GM19468 (cell line): ENCODE results near the gene MRC1.

ENCODE experiments used
- ATAC-seq: cut with Tn5 transposase; IDR thresholded peaks from one replicate; pipeline ENCODE4 v1.9.1; 2021; ENCODE audit warnings: mild to moderate bottlenecking, moderate library complexity, moderate number of reproducible peaks; ENCODE audit not compliant: unreplicated experiment; ENCODE audit errors: extremely low read depth

The MRC1 gene

DNA sequence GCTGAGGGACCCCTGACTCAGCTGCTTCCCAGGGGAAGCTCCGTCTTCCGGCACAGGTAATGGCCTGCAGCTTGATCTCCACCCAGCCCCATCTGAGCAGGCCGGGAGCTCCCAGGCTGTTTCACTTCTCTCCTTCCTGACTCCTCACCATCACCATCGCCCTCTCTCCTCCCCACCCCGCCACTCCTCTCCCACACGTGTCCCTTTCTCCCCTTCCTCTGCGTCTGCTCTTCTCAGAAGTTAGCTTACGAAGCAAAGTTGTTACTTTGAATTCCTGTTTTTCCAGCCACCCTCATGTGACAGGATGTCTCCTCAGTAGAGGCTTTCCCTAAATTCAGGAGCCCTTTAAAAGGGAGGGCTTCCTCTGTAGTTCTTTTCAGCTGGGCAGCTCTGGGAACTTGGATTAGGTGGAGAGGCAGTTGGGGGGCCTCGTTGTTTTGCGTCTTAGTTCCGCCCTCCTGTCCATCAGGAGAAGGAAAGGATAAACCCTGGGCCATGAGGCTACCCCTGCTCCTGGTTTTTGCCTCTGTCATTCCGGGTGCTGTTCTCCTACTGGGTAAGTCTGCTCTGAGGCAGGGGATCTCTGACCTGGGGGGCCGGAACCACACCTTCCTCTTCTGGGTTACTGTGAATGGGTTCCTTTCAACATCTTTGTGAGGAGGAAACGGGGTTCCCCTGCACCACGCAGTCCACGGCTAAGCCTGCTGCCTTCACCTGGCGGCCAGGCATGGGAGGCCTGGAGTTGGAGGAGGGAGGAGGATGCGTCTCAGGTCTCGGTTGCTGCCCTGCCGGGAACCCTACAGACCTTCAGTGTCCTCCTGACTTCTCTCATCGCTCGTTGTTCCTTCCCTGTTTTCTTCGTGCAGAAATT is at the start of gene MRC1:
Gene MRC1, plus strand, starts transcription at position 378 of the 871 bp plus-strand sequence. Its CDS starts 118 bp downstream, at position 496.
- no peak for ATAC-seq

DNA sequence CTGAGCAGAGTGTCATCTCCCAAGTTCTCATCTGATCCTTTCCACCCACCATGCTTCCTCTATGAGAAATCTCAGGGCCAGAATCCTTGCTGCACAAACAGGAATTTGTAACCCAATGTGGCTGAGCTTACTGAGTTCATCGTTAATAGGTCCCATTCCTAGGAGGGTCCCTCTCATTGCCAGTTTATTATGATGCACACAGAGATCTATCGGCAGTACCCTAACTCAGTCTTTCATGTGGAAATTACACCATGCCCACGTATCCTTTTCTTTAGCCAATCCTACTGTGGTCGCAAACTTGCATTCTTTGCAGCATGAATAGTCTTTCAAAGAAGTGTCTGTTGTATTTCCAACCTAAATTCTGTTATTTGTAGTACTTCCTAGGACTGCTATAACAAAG is 45.0 kb upstream of the MRC1 start:
- no peak for ATAC-seq

DNA sequence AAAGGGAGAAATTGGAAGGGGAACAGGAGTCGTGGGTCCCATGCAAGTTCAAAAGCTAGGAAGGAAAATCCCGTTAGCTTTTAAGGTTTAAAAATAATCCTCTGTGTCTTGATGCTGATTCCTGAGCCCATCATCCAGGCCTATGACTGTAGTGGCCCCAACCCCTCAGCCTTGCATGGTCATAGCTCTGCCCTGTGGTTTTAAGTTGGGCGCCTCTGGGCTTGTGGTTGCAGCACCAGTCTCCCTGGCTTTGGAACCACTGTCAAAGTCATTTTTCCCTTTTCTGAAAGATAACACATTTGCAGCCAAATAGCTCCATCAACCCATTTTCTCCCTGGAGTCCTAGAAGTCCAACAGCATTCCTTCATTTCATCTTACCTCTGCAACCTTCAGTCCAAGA is 43.5 kb upstream of the MRC1 start:
- no peak for ATAC-seq

DNA sequence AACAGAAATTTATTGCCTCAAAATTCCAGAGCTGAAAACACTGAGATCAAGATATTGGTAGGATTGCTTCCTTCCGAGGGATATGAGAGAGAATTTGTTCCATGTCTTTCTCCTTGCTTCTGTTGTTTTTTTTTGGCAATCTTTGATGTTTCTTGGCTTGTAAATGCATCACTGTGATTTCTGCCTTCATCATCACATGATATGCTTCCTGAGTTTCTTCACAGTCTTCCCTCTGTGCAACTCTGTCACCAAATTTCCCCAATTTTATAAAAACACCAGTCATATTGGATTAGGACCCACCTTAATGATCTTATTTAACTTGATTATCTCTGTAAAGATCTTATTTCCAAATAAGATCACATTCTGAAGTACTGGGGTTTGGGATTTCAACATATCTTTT is 42.4 kb upstream of the MRC1 start:
- ATAC-seq: no peak

DNA sequence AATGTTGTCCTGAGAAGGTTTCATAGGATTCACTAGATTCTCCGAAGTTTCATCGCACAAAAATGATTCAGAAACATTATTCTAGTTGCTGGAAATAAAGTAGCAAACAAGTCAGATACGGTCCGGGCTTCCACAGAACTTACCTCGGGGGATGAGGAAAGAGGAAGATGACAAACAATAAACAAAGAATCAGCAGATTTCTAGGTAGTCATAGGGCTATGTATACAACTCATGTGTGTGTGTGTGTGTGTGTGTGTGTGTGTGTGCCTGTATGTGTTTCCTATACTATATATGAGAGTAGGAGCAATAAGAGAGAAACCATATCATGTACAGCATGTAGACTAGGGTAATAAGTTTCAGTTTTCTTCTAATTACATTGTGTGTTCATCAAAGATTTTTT is 40.7 kb upstream of the MRC1 start:
- ATAC-seq: no peak

DNA sequence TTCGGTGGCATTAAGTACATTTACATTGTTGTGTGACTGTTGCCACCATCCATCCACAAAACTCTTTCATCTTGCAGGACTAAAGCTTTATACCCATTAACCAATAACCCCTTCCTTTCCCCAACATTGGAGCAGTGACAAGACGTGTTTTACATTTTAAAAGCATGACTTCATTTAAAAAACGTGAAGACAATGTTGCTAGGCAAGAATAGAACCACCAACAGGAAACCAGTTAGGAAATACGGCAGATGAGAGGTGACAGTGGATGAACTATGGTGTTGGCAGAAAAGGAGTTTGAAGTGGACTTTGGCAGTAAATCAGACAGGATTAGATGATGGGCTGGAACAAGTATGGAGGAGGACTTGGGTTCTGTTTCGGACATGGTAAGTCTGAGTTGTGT is 40.2 kb upstream of the MRC1 start:
- ATAC-seq: no peak

DNA sequence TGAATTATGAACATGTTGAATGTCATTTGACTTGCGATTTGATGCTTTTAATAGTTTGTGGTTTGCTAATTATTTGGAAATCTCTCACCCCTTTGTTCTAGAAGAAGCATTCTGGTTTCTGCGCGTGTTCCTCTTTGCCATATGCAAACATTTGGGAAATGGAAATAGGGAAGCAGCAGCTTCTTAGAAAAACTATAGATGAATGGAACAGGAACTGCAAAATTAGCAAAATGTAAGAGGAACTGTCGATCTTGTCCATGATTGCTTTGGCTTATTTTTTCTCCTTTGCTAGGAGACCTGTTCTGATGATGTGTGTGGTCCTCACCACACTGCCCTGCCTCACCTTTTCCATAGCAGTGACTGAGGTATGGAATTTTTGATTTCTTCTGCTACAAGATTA is 38.1 kb upstream of the MRC1 start:
- no peak for ATAC-seq

DNA sequence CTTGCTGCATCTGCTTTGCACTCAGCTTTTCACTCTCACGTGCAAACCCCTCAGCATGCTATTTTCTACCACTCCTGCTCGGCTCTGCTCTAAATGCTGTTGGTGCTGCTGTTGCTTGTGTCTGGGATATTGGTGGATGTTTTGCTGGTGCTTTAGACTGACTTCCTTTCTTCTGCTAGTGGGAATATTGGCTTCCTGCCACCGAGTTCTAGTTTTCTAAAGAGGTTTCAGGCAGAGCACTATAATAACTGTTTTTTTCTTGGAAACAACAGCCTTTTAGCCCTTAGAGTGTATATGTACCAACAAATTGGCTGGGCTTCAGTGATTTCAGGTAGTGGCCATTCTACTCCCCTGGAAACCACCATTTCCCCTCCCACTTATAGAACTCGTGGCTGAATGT is 29.4 kb upstream of the MRC1 start:
- ATAC-seq: no peak

DNA sequence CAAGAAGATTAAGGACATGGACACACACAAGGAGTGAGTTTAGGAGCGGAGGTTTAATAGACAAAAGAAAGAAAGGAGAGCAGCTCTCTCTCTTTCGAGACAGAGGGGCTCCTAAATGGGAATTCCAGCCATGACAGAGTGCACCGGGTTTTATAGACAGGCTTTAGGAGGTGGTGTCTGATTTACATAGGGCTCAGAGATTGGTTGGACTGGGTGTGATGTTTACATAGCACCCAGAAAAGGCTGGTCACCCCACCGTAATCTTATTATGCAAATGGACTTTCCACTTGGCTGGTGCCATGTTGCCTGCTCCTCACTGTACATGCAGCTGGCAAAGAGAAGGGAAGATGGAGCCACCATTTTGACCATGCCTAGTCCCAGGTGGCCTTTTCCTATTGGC is 28.4 kb upstream of the MRC1 start:
- ATAC-seq: no peak

DNA sequence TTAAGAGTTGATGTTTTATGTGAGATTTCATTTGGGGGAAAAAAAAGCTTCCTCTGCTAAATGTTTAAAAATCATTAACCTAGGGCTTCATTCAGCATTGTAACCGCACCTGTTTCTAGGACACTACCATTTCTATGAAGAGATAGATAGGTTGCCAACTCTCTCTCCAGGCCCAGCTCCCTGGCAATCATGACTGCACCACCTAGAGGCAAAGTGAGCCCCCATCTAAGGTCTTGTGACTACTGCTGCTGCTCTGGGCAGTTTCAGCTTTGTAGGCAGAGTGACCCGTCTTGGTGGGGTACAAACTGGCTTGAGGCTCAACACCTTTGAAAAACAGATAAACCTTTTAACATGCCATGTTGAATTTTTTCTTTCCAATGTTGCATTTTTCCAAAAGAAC is 27.3 kb upstream of the MRC1 start:
- ATAC-seq: no peak

DNA sequence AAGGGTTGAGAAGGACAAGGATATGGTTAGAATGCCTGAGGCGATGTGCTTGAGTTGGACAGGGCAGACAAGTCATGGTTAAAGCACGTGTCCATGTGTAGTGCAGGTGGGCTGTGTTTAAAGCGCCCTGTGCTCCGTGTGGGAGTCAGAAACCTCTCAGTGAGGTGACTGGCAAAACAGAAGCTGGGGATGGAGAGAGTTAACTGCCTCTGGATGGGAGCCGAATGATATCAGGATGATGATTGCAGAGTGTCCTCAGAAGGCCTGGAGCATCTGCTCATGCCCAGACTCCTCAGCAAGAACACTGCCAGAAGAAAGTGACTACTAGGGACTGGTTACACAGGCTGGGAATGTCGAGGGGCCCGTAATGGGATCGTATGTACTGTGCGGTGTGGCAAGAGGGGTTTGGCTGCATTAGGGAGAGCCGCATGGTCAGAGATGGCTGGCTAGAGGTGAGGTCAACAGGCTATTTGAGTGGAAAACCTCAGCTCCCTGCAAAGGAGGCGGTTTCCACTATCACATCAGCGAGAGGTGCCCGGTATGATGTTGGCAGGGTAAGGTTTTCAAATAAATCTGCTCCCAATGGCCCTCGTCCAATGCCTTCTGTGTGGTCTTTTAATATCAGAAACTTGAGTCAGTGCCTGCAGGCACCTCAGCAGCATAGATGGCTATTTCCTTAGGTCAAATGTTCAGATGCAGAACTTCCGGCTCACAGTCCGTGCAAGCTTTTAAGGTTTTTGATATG is 26.1 kb upstream of the MRC1 start:
- no peak for ATAC-seq

DNA sequence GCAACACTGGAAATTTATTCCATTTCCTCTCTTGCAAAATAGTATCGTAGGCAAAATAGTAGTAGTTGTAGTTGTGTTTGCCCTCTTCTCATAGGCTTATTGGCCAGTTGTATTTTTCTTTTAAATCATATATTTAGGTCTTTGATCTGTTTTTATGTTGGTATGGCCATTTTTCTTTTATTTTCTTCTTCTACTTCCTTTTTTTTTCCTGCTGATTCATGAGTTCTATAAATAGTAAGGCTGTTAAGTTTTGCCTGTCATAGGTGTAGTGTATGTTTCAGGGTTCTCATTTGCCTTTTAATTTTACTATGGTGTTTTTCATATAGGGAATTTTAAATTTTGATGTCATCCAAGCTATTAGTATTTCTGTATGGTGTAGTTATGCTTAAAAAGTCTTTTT is 25.4 kb upstream of the MRC1 start:
- no peak for ATAC-seq

DNA sequence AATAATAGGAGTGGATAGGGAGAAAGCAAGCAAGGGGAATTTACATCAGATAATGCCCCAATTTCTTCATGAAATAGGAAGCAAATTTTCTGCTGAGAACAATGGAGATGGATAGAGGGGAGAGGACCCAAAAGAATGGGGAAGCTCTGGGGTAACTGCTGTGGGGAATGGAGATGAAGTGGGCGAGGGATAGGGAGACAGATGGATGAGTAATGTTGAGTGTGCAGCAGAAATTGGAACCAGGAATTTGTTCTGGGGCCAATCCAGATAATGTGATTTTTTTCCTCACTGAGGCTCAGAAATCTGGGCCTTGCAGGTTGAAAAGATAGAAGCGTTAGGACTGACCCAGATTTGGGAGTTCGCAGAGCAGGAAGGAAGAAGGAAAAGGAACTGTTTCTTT is 24.5 kb upstream of the MRC1 start:
- ATAC-seq: no peak

DNA sequence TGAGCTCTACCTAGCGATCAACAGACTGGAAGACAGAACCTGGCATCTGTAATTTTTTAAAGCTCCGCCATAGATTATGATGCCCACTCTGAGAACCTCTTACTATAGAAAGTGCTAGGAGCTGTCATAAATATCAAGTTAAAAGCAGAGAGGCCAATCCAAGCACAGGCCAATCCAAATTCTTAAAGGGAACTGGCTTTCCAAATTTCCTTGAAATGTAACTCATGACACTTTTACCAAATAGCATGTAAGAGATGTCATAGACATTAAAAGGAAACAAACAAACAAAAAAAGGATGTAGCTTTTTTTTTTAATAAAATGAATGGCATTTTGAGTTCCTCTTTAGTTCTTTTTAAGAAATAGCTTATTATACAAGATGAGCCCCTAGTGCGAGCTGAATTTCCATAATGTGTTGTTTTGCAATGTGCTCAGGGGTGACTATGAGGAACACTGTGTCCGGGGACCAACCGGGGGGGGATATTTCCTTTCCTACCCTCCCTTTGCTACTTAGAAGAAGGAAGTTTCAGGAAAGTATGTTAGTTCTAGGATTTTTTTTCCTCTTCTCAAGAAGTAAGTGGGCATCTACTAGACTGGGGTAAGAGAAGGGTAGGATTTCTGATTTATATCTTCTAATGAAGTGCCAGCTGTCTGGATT is 23.7 kb upstream of the MRC1 start:
- no peak for ATAC-seq

DNA sequence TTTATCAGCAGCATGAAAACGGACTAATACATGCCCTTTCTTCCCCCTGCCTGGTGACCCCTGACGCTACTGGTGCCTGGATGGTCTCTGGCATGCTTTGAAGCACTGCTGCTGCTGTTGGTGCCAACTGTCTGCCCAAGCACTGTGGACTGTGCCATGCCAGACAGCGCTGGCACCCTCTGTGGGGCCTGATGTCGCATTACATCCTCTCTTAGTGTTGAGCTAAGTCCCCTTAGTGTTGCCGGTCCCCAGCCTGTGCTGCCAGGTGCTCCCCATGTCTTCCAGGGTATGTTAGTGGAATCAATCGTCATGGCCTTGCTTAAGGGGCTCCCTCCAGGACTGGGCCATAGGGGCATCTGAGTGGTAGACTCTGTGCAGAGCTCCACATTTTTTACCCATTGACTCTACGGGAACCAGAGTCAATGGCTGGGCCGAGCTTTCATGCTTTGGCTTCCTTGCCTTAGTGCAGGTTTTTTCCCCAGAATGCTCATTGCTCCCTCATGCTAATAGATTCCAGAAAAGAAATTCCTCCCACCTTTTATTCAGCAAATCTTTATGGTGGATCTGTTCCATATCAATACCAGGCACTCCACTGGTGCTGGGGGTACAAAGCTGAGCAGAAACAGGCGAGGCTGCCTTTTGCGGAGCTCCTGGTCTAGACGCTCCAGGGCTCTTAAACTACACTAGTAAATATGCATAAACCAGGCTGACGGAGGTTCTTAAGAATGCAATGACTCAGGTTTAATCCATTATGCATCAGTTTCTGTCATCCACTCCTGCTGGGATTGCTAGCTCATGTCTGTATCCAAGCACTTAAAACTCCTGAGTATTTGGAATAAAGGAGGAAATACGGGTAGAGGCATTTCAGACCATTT is 21.8 kb upstream of the MRC1 start:
- no peak for ATAC-seq

DNA sequence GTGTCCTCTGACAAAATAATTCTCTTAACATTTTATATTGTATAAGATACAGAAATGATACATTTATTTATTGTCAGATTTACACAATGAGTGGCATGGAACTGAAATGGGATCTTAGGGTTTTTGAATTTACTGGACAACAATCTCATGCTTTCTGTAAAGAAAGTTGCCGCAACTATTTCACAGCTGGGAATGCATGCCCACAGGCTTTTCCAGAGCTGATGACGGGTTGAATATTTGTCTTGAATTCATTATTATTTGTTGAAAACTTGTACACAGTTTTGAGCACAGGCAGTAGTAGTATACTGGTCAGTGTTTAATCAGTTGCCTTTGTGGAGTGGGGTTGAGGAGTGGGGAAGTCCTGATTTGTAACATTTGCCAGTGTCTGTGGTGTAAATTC is 20.5 kb upstream of the MRC1 start:
- no peak for ATAC-seq

DNA sequence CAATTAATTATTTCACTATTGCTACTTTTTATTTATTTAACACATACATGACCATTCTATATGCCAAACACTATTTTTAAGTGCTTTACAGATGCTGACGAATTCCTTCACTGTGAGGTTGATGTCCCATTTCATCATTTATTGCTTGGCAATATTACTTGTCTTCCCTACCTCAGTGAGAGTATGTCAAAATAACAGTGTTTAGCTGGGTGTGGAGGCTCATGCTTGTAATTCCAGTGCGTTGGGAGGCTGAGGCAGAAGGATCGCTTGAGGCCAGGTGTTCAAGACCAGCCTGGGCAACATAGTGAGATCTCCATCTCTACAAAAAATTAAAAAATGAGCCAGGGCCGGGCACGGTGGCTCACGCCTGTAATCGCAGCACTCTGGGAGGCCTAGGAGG is 19.8 kb upstream of the MRC1 start:
- ATAC-seq: no peak

DNA sequence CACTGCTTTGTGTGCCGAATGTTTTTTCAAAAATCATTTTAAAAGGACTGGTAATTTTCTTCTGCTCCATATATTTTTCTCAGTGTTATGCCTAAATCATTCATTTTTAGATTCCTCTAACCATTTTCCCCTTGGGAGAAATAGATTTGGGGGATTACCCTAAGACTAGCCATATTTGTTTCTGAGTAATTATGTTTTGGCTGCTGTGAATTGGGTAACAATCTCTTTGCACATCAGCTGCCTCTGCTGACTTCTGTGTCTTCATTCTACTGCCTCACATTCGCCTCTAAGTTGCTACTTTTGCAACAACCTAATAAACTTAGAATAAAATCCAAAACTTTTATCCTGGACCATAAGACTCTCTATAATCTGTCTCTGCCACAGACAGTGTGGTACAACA is 18.5 kb upstream of the MRC1 start:
- no peak for ATAC-seq

DNA sequence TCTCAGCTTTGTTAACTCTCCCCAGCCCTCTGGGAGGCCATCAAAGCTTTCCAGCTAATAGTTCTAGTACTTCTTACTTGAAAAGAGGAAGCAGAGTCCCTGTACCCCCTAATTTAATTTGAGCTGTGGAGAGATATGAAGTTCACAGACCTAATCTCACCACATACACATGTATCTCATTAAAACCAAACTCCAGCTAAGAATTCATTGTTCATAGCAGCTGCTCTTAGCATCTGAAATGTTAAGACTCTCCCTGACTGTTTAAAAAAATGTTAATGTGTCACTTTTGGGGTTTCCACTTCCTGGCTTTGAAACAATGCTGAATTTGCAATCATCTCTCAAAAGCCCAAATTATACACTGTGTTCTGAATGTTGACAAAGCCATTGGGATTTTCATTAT is 16.2 kb upstream of the MRC1 start:
- no peak for ATAC-seq
